ENCODE measurements around the gene PGAM2.

GRCh38 chr7:44077061-44077460, 11.7 kb upstream of the PGAM2 start:
- TF ChIP-seq CTCF (IDR thresholded peaks at IDR 0.05): no peak
- TF ChIP-seq POLR2A (IDR thresholded peaks at IDR 0.05): no peak
